Limb (tissue), 2 donors: ENCODE measurements around the gene FLRT2.
A peak's percentile ranks its signal among the peaks of the same experiment; 100 is the strongest.

ENCODE experiments used
- DNase-seq, 2 donors: peaks; one replicate each; pipeline ENCODE4 v3.0.0-alpha.2; 2016; ENCODE audit errors: extremely low spot score in 2 of 2

Gene FLRT2

GRCh38 chr14:85564841-85565527, 35.0 kb downstream of the FLRT2 start:
- DNase-seq, result no peak

GRCh38 chr14:85565862-85566296, 35.9 kb downstream of the FLRT2 start:
- DNase-seq, result no peak

GRCh38 chr14:85566603-85567002, 36.7 kb downstream of the FLRT2 start:
- DNase-seq, result no peak

- no peak for DNase-seq
Measured at GRCh38 chr14:85572011-85572410, 42.1 kb downstream of the FLRT2 start.

GRCh38 chr14:85572845-85573244, 42.9 kb downstream of the FLRT2 start:
- no peak for DNase-seq

GRCh38 chr14:85573406-85573805, 43.5 kb downstream of the FLRT2 start:
- DNase-seq, result peak in 1 of 2 donors; percentile 42

- DNase-seq, result no peak
Measured at GRCh38 chr14:85574853-85575616, 45.1 kb downstream of the FLRT2 start.

- no peak for DNase-seq
Measured at GRCh38 chr14:85575617-85575898, 45.6 kb downstream of the FLRT2 start.

- no peak for DNase-seq
Measured at GRCh38 chr14:85576218-85576617, 46.3 kb downstream of the FLRT2 start.

- no peak for DNase-seq
Measured at GRCh38 chr14:85576848-85577542, 47.1 kb downstream of the FLRT2 start.

GRCh38 chr14:85577543-85578114, 47.7 kb downstream of the FLRT2 start:
- DNase-seq, result no peak

GRCh38 chr14:85578357-85578756, 48.4 kb downstream of the FLRT2 start:
- no peak for DNase-seq

GRCh38 chr14:85578930-85579329, 49.0 kb downstream of the FLRT2 start:
- DNase-seq, result no peak

GRCh38 chr14:85579942-85580341, 50.0 kb downstream of the FLRT2 start:
- no peak for DNase-seq

GRCh38 chr14:85580536-85581140, 50.7 kb downstream of the FLRT2 start:
- DNase-seq, result no peak

GRCh38 chr14:85581691-85582090, 51.7 kb downstream of the FLRT2 start:
- DNase-seq, result no peak

- DNase-seq, result no peak
Measured at GRCh38 chr14:85583380-85583779, 53.4 kb downstream of the FLRT2 start.

GRCh38 chr14:85584481-85584880, 54.5 kb downstream of the FLRT2 start:
- no peak for DNase-seq

- DNase-seq, result no peak
Measured at GRCh38 chr14:85587151-85587711, 57.3 kb downstream of the FLRT2 start.

GRCh38 chr14:85590784-85591183, 60.8 kb downstream of the FLRT2 start:
- no peak for DNase-seq

GRCh38 chr14:85594217-85594616, 64.3 kb downstream of the FLRT2 start:
- DNase-seq, result no peak

- no peak for DNase-seq
Measured at GRCh38 chr14:85595981-85596380, 66.0 kb downstream of the FLRT2 start.
